Uterus (tissue), 2 donors: ENCODE data around the gene CD28.

Experiments used
- CTCF ChIP-seq, 4 experiments: fragments of 200-600 bp in 2 of 4; fragments of 450-650 bp in 2 of 4; sonication (generic) in 2 of 4; IDR thresholded peaks; one replicate each; pipeline ENCODE4 v1.5.1; 2016 to 2019; ENCODE audit warnings: antibody characterized with exemption in 4 of 4, mild to moderate bottlenecking in 2 of 4, moderate library complexity in 1 of 4
- POLR2A ChIP-seq, 2 donors: fragments of 450-650 bp; IDR thresholded peaks; one replicate each; pipeline ENCODE4 v1.6.1; 2016; ENCODE audit warnings: antibody characterized with exemption in 2 of 2, mild to moderate bottlenecking in 1 of 2, moderate library complexity in 1 of 2

- no peak for TF ChIP-seq CTCF (IDR thresholded peaks at IDR 0.05)
- TF ChIP-seq POLR2A (IDR thresholded peaks at IDR 0.05), result no peak
Measured at GRCh38 chr2:203711399-203711798, 5.0 kb downstream of the CD28 start.
